Natural killer cell (primary cell): ENCODE results near the gene DDR1. TPM values are rescaled to one million over a fixed set of nuclear protein-coding genes. Genes with fewer than 3 reads are reported as not detected.

Source experiments
- ATAC-seq, 3 donors: fragments of 150-1000 bp in 2 of 3; fragments of 200-7000 bp in 1 of 3; cut with Tn5 transposase; 1 replicate in 1 of 3; 2 replicates in 2 of 3; pipeline ENCODE4 v1.10.0; 2021; ENCODE audit warnings: mild to moderate bottlenecking in 2 of 3, moderate library complexity in 2 of 3
- DNase-seq, 2 donors: peaks; one replicate each; pipeline versions ENCODE4 v3.0.0 to v3.0.0-alpha.2; 2013 to 2021; ENCODE audit warnings: mixed read lengths in 1 of 2
- H3K27ac ChIP-seq: one replicate; pipeline ENCODE4 v1.5.1; 2013; ENCODE audit warnings: mild to moderate bottlenecking, low read length
- H3K27me3 ChIP-seq: one replicate; pipeline ENCODE4 v1.6.1; 2013; ENCODE audit warnings: low read length; ENCODE audit not compliant: control insufficient read depth, insufficient read depth
- H3K36me3 ChIP-seq: one replicate; pipeline ENCODE4 v1.6.1; 2013; ENCODE audit warnings: low read length; ENCODE audit not compliant: control insufficient read depth, insufficient read depth
- H3K4me1 ChIP-seq: one replicate; pipeline ENCODE4 v1.6.1; 2013; ENCODE audit warnings: low read length; ENCODE audit not compliant: control insufficient read depth, insufficient read depth
- H3K4me3 ChIP-seq: one replicate; pipeline ENCODE4 v1.5.1; 2013; ENCODE audit warnings: low read length
- H3K9me3 ChIP-seq: one replicate; pipeline ENCODE4 v1.6.1; 2013; ENCODE audit warnings: low read length; ENCODE audit not compliant: control insufficient read depth, insufficient read depth
- H3K27ac Mint-ChIP-seq, 2 donors: one replicate each; pipeline ENCODE4 v1.8.0; 2022; ENCODE audit warnings: mild to moderate bottlenecking in 2 of 2, mixed read lengths in 2 of 2, moderate library complexity in 1 of 2
- H3K27me3 Mint-ChIP-seq, 2 donors: one replicate each; pipeline ENCODE4 v1.8.0; 2022; ENCODE audit warnings: low read depth in 2 of 2, mixed read lengths in 2 of 2
- H3K36me3 Mint-ChIP-seq: one replicate; pipeline ENCODE4 v1.8.0; 2022; ENCODE audit warnings: mixed read lengths
- H3K4me1 Mint-ChIP-seq, 2 donors: one replicate each; pipeline ENCODE4 v1.8.0; 2022; ENCODE audit warnings: mixed read lengths in 2 of 2
- H3K4me3 Mint-ChIP-seq: one replicate; pipeline ENCODE4 v1.8.0; 2022; ENCODE audit warnings: mild to moderate bottlenecking, moderate library complexity, mixed read lengths
- H3K9me3 Mint-ChIP-seq, 2 donors: one replicate each; pipeline ENCODE4 v1.8.0; 2022; ENCODE audit warnings: mixed read lengths in 2 of 2
- WGBS: methylation state at CpG from one replicate; pipeline ENCODE4 v1.1.7; 2013; ENCODE audit warnings: missing lambda C conversion rate; ENCODE audit not compliant: insufficient coverage; 5-methylcytosine and 5-hydroxymethylcytosine counted together
- intact Hi-C: fragments of 100-400 bp; cut with micrococcal nuclease; formaldehyde crosslinking; loops from one replicate; pipeline ENCODE4 v1.14.2; 2022
- total RNA-seq, 4 donors: library from RNA; stranded (reverse); fragments of 120-200 nt in 1 of 4; gene quantifications; one replicate each; pipeline versions ENCODE4 v1.2.3 to v1.2.4, GENCODE V29; 2013 to 2022
- TF ChIP-seq, protein P1 (sequence below): fragments of 200-600 bp; IDR thresholded peaks from one replicate; pipeline ENCODE4 v1.8.0; 2022; ENCODE audit warnings: antibody characterized with exemption

Gene DDR1
- total RNA-seq, 3 donors from 2014 or later (not counting 1 experiment from before 2014, with no cell fraction given), result 2.6 to 7.4 (median 5.2) TPM

DNA sequence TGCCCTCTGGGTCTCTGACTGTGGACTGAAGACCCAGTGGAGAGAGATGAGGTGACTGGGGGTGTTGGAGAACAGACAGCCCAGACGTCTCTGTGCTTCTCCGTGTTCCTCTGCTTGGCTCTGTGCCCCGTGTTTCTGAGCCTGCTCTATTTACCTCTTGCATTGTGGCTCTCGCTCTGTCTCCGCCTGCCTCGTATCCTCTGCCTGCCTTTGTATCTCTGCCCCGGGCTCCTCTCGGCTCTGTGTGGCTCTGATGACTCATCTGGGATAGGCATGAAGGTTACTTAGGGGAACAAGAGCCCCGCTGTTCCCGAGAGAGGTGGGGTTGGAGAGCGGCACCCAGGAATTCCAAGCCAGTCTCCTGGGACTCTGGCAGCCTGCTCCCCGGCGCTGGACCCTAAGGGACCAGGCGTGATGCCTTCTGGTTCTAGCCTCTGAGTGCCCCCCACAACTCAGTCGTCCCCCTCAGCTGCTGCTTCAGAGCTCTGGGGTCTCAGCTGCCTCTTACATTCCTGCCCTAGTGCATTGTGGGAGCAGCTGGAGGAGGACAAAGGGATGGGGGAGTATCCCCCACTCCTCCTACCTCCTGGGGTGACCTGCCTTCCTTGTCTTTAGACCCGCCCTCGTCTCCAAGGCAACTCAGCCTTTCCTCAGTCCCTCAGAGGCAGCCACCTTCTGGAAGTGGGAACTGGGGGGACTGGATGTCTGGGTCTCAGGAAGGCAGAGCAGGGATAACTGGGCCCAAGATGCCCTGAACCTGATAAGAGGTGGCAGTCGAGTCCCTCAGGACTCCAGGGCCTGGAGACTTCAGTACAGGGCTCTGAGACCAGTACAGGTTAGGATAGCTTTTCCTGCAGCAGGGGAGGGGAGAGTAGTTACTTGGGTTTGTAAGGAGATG, 1.9 kb downstream of the DDR1 start:
- no peak overlapping the region for H3K27ac Mint-ChIP-seq
- WGBS, result 80% methylated on average over 18 of the region's 18 CpGs
- no peak overlapping the region for H3K27ac ChIP-seq

DNA sequence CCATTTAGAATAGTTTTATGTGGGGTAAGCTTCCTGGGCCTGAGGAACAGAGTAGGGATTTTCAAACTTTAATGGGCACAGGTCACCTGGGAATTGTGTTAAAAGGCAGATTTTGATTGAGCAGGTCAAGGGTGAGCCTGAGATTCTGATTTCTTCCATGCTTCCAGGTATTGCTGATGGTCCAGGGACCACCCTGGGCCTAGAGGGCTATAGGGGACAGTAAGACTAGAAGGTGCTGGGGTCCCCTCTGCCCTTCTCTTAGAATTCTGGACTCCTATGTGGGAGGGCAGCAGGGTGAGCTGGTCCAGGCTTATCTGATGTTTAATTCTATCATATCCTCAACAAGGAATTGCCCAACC, 2.6 kb downstream of the DDR1 start:
- intact Hi-C loops, result no loop called here
- Mint-ChIP-seq H3K4me3 (peak overlapping the region; percentile 49), H3K9me3 (no peaks in the 10 kb centered on the region), H3K27ac (no peak overlapping the region), H3K4me1 (peaks cover 16 to 31% of the 10 kb centered on the region in 2 donors), H3K27me3 (peaks cover 7 to 28% of the 10 kb centered on the region in 2 donors), H3K36me3 (no peaks in the 10 kb centered on the region)
- H3K9me3 ChIP-seq, result no peaks in the 10 kb centered on the region
- no peaks in the 10 kb centered on the region for H3K36me3 ChIP-seq
- no peak overlapping the region for H3K27ac ChIP-seq
- H3K4me3 ChIP-seq, result no peak overlapping the region
- H3K4me1 ChIP-seq, result peaks cover 16% of the 10 kb centered on the region
- ATAC-seq, result no peak
- DNase-seq, result no peak
- peaks cover 6% of the 10 kb centered on the region for H3K27me3 ChIP-seq
- TF ChIP-seq, protein P1, sequence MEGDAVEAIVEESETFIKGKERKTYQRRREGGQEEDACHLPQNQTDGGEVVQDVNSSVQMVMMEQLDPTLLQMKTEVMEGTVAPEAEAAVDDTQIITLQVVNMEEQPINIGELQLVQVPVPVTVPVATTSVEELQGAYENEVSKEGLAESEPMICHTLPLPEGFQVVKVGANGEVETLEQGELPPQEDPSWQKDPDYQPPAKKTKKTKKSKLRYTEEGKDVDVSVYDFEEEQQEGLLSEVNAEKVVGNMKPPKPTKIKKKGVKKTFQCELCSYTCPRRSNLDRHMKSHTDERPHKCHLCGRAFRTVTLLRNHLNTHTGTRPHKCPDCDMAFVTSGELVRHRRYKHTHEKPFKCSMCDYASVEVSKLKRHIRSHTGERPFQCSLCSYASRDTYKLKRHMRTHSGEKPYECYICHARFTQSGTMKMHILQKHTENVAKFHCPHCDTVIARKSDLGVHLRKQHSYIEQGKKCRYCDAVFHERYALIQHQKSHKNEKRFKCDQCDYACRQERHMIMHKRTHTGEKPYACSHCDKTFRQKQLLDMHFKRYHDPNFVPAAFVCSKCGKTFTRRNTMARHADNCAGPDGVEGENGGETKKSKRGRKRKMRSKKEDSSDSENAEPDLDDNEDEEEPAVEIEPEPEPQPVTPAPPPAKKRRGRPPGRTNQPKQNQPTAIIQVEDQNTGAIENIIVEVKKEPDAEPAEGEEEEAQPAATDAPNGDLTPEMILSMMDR, result no peak

More for the DNA sequence above, 1.9 kb downstream of the DDR1 start:
- Mint-ChIP-seq H3K36me3 (no peaks in the 10 kb centered on the region), H3K27me3 (peaks cover 7 to 28% of the 10 kb centered on the region in 2 donors), H3K9me3 (no peaks in the 10 kb centered on the region), H3K4me3 (peak overlapping the region; percentile 85), H3K4me1 (peaks cover 16 to 31% of the 10 kb centered on the region in 2 donors)
- no peaks in the 10 kb centered on the region for H3K36me3 ChIP-seq
- peak in 1 of 2 donors; percentile 54 for DNase-seq
- intact Hi-C loops, result no loop called here
- H3K4me3 ChIP-seq, result no peak overlapping the region
- no peaks in the 10 kb centered on the region for H3K9me3 ChIP-seq
- TF ChIP-seq, protein P1, result no peak
- no peak for ATAC-seq
- peaks cover 6% of the 10 kb centered on the region for H3K27me3 ChIP-seq
- H3K4me1 ChIP-seq, result peaks cover 16% of the 10 kb centered on the region

DNA sequence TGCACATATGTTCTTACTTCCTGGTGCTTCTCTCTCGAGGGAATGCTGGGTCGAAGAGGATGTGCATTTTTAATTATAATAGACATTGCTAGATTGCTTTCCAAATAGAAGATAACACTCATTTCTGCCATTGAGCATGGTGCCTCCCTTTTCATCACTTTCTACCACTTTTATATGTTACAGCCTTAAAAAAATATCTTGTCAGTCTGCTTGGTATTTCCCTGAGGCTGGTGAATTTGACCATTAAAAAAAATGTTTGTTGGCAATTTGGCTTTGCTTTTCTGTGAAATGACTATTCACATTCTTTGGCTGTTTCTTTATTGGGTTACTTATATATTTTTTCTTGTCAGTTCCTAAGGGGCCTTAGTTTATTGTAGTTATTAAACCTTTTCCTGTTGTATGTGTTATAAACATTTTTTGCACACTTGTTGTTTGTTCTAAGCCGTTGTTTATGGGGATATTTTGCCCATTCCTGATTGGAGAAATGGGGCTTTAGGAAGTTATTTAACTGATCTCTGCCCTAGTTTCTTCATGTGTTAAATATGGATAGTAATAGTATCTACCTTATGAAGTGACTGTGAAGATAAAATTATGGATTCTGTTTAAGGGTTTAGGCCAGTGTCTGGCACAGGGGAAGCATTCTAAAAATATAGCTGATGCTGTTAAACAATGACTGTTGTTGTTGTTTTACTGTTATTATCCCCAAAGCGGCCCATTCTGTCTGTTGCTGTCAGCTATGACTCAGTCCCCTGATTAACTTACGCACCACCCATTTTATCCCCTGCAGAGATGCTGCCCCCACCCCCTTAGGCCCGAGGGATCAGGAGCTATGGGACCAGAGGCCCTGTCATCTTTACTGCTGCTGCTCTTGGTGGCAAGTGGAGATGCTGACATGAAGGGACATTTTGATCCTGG, 3.8 kb downstream of the DDR1 start:
- H3K27me3 Mint-ChIP-seq, result peaks cover 7 to 31% of the 10 kb centered on the region in 2 donors
- Histone ChIP-seq H3K27me3 (peaks cover 6% of the 10 kb centered on the region), H3K4me3 (no peak overlapping the region), H3K9me3 (no peaks in the 10 kb centered on the region), H3K27ac (no peak overlapping the region), H3K4me1 (peaks cover 16% of the 10 kb centered on the region), H3K36me3 (no peaks in the 10 kb centered on the region)
- no peaks in the 10 kb centered on the region for H3K9me3 Mint-ChIP-seq
- DNase-seq (no peak), ATAC-seq (no peak)
- no peaks in the 10 kb centered on the region for H3K36me3 Mint-ChIP-seq
- H3K4me1 Mint-ChIP-seq, result peaks cover 16 to 27% of the 10 kb centered on the region in 2 donors
- intact Hi-C loops, result no loop called here
- no peak overlapping the region for H3K4me3 Mint-ChIP-seq
- TF ChIP-seq, protein P1, result no peak
- WGBS, result 89% methylated on average over 4 of the region's 6 CpGs
- H3K27ac Mint-ChIP-seq, result no peak overlapping the region
